Measurements from ENCODE around the gene PTPN2.

GRCh38 chr18:12929477-12930083, 45.5 kb upstream of the PTPN2 start:
- TF ChIP-seq CTCF (IDR thresholded peaks at IDR 0.05 in 4 of 5, conservative IDR thresholded peaks at IDR 0.05 in 1 of 5), result no peak
- TF ChIP-seq POLR2A (IDR thresholded peaks at IDR 0.05), result no peak
